Activated T-helper 9 cell treated with anti-CD3 and anti-CD28 coated beads, Interleukin-2, amount 50 U/mL, for 16 hours (primary cell): ENCODE results near the gene LMBR1L.
"Not testable (repeated sequence)": the region's sequence is repeated elsewhere in the genome, so short reads cannot be mapped to it uniquely, and the experiment has no call there.

Experiments used
- DNase-seq: peaks from one replicate; pipeline ENCODE4 v3.0.0-alpha.2; 2020; ENCODE audit warnings: low read depth

Gene LMBR1L, protein sequence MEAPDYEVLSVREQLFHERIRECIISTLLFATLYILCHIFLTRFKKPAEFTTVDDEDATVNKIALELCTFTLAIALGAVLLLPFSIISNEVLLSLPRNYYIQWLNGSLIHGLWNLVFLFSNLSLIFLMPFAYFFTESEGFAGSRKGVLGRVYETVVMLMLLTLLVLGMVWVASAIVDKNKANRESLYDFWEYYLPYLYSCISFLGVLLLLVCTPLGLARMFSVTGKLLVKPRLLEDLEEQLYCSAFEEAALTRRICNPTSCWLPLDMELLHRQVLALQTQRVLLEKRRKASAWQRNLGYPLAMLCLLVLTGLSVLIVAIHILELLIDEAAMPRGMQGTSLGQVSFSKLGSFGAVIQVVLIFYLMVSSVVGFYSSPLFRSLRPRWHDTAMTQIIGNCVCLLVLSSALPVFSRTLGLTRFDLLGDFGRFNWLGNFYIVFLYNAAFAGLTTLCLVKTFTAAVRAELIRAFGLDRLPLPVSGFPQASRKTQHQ

DNA sequence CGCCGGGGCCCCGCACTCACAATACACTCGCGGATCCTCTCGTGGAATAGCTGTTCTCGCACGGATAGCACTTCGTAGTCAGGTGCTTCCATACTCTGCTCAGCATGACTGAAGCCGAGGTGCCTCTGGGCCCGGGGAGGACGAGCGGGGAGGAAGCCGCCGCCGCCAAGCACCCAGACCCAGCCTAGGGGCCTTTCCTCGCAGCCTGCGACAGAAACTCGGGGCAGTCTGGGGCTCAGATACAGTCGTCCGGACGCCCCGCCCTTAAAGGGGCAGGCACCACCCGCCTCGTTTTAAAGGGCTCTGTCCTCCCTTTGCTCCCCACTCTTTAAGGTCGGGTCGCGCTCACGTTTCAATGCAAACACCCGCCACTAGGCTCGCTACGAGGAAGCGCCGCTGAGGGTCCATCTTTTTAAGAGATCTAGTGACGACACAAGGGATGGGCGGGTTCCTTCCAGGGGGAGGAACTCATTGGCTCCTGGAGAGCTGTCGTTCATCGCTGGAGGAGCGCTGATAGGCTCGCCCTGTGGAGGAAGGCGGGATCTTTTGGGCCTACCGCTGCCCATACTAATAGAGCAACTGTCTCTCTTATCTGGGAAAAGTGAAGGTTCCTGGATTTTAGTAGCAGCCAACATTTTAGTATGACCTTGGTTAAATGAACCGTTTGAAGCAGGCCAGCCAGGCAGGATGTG lies at the start of gene LMBR1L:
TSS of gene LMBR1L (minus strand) at position 384 of the 692 bp plus-strand sequence. CDS start at position 92, 292 bp downstream.
- DNase-seq = peak; percentile 91

DNA sequence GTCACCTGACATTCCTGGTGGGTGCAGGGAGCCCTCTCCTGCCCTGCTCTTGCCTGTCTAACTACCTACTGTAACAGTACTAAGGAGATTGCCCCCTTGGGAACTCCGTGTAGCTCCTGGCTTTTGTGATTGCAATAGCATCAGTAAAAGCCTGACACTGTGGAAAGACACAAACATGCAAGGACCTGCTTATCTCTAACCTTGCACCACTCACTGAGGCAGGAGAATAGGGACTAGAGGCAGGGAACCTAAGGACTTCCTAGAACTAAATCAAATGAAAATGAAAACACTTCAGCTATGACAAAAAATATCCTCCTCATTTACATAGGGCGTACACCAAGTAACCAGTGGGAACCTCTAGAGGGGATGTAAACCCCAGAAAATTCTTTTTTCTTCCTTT lies 49.8 kb upstream of the LMBR1L start:
- DNase-seq = no peak

DNA sequence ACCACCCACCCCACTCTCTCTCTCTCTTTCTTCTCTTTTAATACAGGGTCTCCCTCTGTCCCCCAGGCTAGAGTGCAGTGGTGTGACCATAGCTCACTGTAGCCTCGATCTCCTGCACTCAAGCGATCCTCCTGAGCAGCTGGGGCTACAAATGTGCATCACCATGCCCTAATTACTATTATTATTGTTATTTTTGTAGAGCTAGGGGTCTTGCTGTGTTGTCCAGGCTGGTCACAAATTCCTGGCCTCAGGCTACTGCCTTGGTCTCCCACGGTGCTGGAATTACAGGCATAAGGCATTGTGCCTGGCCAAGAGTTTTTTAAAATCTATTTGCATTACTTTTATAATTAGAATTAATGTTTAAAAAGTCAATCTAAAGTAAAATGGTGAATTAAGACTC lies 43.6 kb upstream of the LMBR1L start:
- DNase-seq = no peak

DNA sequence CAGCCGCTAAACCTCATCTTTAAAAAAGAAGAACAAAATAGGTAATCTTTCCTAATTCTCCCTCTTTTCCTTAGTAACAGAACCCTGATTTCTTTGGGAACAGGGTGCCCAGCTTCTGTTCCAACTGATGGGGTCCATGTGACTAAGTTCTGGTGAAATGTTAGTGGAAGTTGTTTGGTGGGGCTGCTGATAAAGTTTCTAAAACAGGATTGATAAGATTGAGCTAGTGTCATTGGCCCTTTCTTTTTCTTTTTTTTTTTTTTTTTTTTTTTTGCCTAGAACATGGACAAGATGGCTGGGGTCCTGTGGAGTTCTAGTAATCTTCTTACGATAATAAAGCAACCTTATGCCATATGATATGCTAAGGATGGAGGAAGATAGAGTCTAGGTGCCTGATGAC lies 36.7 kb upstream of the LMBR1L start:
- DNase-seq = no peak

DNA sequence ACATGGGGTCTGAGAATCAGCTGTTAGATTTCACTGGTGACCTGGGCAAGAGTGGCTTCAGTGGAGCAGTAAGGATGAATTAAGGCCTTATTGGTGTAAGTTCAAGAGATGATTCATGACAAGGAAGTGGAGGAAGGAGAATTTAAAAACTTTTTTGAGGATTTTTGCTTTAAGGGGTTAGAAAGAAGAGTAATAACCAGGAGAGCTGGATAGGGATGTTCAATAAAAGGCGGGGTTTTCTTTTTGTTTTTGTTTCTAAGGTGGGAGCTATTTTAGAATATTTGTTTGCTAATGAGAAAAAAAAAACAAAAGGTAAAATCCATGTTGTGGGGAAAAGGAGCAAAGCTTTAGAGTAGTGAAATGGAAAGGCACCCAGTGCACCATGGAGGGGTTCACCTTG lies 35.8 kb upstream of the LMBR1L start:
- no peak for DNase-seq

GRCh38 chr12:49144384-49144783 lies 33.7 kb upstream of the LMBR1L start:
- DNase-seq = no peak

DNA sequence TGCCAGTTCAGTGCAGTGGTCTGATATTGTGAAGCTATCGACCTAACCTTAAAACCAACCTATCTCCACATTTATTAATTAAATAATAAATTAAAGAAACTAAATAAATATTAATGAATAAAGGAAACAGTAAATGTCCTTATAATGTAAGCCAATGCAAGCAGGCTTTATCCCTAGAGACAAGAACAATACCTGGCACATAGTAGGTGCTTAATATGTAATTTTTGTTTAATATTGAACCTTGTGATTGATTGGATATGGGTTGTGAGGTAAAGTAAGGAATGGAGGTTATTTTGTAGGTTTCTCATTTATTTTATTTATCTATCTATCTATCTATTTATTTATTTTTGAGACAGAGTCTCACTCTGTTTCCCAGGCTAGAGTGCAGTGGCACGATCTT lies 28.4 kb upstream of the LMBR1L start:
- no peak for DNase-seq

DNA sequence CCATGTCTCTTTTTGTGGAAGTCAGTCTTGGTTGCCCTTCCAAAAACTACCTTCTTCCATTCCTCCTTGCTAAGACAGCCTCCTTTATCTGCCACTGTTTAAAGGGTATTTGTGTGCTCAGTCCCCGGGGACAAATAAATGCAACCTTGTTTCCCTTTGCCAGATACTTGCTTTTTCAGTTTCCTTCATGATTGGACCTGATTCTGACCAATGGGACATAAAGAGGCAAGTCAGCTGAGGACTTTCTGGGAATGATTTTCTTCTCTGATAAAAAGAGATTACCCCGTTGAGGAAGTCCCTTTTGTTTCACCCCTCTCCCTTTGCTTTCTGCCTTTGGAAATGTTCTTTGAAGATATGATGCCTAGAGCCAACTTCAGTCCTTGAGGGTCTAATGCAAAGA lies 27.9 kb upstream of the LMBR1L start:
- no peak for DNase-seq

DNA sequence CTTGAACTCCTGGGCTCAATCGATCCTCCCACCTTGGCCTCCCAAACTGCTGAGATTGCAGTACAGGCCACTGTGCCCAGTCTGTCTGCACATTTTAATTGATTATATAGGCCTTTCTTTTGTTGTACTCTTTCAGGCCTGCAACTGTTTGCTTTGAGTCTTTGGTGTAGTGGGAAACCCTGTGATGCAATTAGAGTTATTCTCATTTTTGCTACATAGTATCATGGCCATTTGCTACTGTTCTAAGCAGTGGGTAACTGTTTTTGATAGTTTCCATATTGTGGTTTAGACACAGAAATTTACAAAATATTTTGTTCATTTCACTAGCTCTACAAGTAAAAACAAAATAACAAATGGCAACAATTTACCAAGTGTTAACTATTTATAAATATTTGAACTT lies 26.8 kb upstream of the LMBR1L start:
- DNase-seq = no peak

DNA sequence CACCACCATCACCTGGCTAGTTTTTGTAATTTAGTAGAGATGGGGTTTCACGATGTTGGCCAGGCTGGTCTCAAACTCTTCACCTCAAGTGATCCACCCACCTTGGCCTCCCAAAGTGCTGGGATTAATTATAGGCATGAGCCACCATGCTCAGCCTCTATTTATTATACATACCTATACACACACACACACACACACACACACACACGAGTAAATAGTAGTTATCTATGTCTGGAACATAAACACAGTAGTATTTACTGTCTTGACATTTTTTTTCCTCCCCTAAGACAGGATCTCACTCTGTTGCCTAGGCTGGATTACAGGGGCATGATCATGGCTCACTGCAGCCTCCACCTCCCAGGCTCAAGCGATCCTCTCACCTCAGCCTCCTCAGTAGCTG lies 26.4 kb upstream of the LMBR1L start:
- not testable (repeated sequence) for DNase-seq

GRCh38 chr12:49133590-49133989 lies 22.9 kb upstream of the LMBR1L start:
- no peak for DNase-seq

DNA sequence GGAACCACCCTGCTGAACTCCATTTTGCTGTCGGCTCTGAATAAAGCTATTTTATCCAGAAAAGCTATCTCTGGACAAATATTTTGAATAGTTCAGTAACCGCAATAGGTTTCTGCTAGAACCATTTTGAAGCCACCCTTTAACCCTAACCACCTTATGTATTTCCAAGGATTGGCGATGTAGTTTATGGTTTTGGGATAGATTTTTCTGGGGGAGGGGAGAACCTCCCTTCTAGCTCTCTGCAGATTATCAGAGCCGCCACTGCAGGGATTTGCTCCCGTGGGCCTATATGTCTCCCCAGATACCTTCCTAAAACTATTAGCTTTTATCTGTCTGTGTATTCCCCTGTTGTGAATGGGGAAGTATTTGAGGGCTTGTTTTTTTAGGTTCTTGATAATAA lies 22.4 kb upstream of the LMBR1L start:
- no peak for DNase-seq

GRCh38 chr12:49131894-49132461 lies 21.3 kb upstream of the LMBR1L start:
- no peak for DNase-seq

DNA sequence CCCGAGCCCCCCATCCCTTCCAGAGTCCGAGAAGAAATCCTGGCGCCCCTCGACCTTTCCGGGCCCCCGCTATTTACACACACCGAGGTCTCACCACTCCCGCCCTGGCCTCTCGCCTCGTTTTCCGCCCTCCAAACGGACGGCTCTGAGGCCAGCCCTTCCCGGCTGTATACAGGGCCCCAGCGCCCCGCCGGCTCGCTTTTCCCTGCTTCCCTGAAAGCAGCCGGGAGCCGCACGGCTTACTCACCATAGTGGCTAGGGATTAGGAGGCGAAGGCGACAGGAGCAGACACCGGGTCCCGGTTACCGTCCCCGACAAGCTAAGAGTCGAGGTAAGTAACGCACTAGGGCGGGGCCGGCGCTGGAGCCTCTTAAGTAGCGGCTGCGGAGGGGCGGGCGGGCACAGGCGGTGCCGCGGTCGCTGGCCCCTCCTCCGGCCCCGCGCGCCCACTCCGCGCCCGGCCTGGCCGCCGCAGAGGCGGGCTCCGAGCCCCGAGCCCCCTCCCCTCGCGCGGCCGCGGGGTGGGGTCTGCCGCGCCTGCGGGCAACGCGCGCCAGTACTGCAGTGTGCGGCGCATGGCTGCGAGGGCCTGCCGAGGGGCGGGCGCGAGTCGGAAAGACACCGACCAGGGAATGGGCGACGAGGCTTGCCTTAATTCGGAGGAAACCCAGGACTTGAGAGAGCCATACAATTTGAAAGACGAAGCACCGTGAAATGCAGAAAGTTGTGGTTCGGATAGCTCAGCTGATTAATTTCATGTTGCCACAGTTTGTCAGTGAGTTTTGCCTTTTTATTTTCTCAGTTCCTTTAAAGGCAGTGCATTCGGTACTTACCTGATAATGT lies 20.6 kb upstream of the LMBR1L start, which contains the start of gene TUBA1B:
TSS of gene TUBA1B (minus strand) at position 345 of the 843 bp plus-strand sequence. CDS start at position 250, 95 bp downstream.
- DNase-seq = peak; percentile 83

GRCh38 chr12:49130151-49131050 lies 19.8 kb upstream of the LMBR1L start:
- peak; percentile 88 for DNase-seq

- no peak for DNase-seq
These were observed 18.9 kb upstream of the LMBR1L start for GRCh38 chr12:49129332-49130150.

DNA sequence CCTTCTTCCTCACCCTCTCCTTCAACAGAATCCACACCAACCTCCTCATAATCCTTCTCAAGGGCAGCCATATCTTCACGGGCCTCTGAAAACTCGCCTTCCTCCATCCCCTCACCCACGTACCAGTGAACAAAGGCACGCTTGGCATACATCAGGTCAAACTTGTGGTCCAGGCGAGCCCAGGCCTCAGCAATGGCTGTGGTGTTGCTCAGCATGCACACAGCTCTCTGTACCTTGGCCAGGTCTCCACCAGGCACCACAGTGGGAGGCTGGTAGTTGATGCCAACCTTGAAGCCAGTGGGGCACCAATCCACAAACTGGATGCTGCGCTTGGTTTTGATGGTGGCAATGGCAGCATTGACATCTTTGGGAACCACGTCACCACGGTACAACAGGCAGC lies 17.3 kb upstream of the LMBR1L start:
- not testable (repeated sequence) for DNase-seq

- no peak for DNase-seq
These were observed 16.5 kb upstream of the LMBR1L start for GRCh38 chr12:49126852-49127763.
